ENCODE measurements around the gene CNOT6. TPM values are rescaled to one million over a fixed set of nuclear protein-coding genes. Genes with fewer than 3 reads are reported as not detected.

Gene CNOT6
- total RNA-seq, 1 experiment from 2014 or later, result 48.8 TPM

DNA sequence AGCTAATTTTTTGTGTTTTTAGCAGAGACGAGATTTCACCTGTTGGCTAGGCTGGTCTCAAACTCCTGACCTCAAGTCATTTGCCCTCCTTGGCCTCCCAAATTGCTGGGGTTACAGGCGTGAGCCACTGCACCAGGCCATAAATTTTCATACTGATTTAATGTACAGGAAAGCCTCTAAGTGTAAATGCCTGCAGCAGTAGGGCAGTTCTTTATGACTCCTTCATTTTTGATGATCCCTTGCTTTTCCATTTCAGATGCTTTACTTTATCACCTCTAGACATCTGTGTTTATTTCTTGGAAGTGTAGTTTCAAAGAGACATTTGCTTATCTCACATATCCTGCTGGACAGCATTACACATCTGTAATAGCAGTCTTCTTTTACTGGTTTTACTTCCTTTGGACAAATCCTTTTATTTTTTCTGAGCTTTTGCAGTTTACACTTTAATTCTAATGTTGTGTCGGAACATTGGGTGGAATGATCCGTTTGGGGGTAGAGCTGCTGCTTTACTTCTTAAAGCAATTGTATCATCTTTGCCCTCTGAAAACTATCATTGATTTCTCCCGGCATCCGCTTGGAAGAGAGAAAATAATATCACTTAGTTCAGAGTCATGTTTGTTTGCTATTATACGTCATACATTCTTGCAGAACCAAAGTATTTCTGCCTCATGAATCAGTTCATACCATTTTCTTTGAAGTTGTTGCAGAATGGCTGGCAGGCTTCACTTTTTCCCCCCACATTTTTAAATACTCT, 61.2 kb downstream of the CNOT6 start:
- DNase-seq, result no peak
- no TSS peak for BruUV-seq (replicated peaks)
- peaks cover 20% of the 10 kb centered on the region; the same call in 1 of the 2 replicates for H4K20me1 ChIP-seq (ENCODE audit: insufficient read depth)
- H3K9me2 ChIP-seq (ENCODE audit: insufficient read depth), result no peaks in the 10 kb centered on the region
- H3K4me3 ChIP-seq, result no peak overlapping the region
- CTCF ChIA-PET, result no interaction called here
- H3K4me2 ChIP-seq, result no peak overlapping the region
- intact Hi-C loops (cut with micrococcal nuclease; ENCODE audit: unreplicated experiment), result no loop called here
- H3K79me2 ChIP-seq (ENCODE audit: low read depth), result peaks cover 20% of the 10 kb centered on the region
- TF ChIP-seq, protein P1, sequence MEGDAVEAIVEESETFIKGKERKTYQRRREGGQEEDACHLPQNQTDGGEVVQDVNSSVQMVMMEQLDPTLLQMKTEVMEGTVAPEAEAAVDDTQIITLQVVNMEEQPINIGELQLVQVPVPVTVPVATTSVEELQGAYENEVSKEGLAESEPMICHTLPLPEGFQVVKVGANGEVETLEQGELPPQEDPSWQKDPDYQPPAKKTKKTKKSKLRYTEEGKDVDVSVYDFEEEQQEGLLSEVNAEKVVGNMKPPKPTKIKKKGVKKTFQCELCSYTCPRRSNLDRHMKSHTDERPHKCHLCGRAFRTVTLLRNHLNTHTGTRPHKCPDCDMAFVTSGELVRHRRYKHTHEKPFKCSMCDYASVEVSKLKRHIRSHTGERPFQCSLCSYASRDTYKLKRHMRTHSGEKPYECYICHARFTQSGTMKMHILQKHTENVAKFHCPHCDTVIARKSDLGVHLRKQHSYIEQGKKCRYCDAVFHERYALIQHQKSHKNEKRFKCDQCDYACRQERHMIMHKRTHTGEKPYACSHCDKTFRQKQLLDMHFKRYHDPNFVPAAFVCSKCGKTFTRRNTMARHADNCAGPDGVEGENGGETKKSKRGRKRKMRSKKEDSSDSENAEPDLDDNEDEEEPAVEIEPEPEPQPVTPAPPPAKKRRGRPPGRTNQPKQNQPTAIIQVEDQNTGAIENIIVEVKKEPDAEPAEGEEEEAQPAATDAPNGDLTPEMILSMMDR (conservative IDR thresholded peaks at IDR 0.05), result no peak
- no peak for TF ChIP-seq EZH2 (IDR thresholded peaks at IDR 0.05; ENCODE audit: low read depth)
- no peaks in the 10 kb centered on the region for H3K4me1 ChIP-seq (replicated peaks; ENCODE audit: insufficient read depth)
- H2AFZ ChIP-seq, result no peak overlapping the region
- peaks cover 14% of the 10 kb centered on the region; the same call in 1 of the 2 replicates for H3K36me3 ChIP-seq (ENCODE audit: low read depth)
- H3K9me3 ChIP-seq (ENCODE audit: insufficient read depth, low read depth), result no peaks in the 10 kb centered on the region
- H3K27ac ChIP-seq, result no peak overlapping the region
- H3K27me3 ChIP-seq (ENCODE audit: insufficient read depth, low read depth), result no peaks in the 10 kb centered on the region
- POLR2A ChIA-PET (ENCODE audit: unreplicated experiment), result no interaction called here
- H3F3A ChIP-seq (ENCODE audit: insufficient read depth, low read depth), result no peaks in the 10 kb centered on the region; the same call in 1 of the 2 replicates

DNA sequence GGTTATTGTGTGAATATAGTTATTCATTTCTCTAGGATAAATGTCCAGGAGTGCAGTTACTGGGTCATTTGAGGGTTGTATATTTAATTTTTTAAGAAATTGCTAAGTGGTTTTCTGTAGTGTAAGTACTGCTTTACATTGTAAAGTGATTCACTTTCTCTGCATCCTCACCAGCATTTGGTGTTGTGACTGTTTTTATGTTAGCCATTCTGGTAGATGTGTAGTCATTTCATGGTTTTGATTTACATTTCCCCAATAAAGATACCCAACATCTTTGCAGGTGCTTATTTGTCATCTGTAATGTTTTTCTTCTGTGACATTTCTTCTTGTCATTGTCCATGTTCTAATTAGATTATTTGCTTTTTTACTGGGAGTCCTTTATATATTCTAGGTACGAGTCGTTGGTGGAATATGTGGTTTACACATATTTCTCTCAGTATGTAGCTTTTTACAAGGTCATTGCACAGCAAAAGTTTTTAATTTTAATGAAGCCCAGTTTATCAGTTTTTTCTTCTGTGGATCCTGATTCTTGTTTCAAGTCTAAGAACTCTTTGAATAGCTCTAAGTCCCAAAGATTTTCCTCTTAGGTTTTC, 63.1 kb downstream of the CNOT6 start:
- Histone ChIP-seq H3K36me3 (ENCODE audit: low read depth) (peaks cover 9% of the 10 kb centered on the region; the same call in 1 of the 2 replicates), H4K20me1 (ENCODE audit: insufficient read depth) (peaks cover 25% of the 10 kb centered on the region; the same call in 1 of the 2 replicates)

DNA sequence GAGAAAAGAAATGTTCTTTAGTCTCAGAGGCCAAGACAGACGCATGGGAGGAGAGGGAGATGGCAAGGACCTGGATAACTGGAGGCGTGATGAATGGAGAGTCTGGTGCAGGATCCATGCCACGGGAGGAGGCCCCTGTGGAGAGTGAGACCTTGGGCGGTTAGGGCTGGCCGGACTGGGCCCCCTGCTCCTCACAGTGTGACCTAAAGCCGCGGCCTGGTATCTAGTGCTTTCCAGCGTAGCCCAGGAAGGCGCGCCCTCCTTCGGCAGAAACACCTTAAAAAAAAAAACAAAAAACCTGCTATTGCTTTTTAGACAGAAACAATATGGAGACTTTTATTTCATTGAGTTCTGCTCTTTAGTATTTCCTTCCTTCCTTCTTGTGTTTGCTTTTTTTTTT, 64.1 kb downstream of the CNOT6 start:
- H3K9me2 ChIP-seq (ENCODE audit: insufficient read depth), result no peaks in the 10 kb centered on the region
- CTCF ChIA-PET, result no interaction called here
- peaks cover 35% of the 10 kb centered on the region for H3K79me2 ChIP-seq (ENCODE audit: low read depth)
- no peaks in the 10 kb centered on the region for H3K27me3 ChIP-seq (ENCODE audit: insufficient read depth, low read depth)
- no peak overlapping the region for H2AFZ ChIP-seq
- H3K4me1 ChIP-seq (replicated peaks; ENCODE audit: insufficient read depth), result no peaks in the 10 kb centered on the region
- TF ChIP-seq, protein P1 (conservative IDR thresholded peaks at IDR 0.05), result no peak
- TF ChIP-seq EZH2 (IDR thresholded peaks at IDR 0.05; ENCODE audit: low read depth), result no peak
- no peaks in the 10 kb centered on the region for H3K9me3 ChIP-seq (ENCODE audit: insufficient read depth, low read depth)
- no peak for DNase-seq
- no peak overlapping the region for H3K4me2 ChIP-seq
- POLR2A ChIA-PET (ENCODE audit: unreplicated experiment), result no interaction called here
- intact Hi-C loops (cut with micrococcal nuclease; ENCODE audit: unreplicated experiment), result no loop called here
- no peak overlapping the region for H3K4me3 ChIP-seq
- peaks cover 8% of the 10 kb centered on the region; the same call in 1 of the 2 replicates for H3K36me3 ChIP-seq (ENCODE audit: low read depth)
- H3F3A ChIP-seq (ENCODE audit: insufficient read depth, low read depth), result no peaks in the 10 kb centered on the region
- BruUV-seq (replicated peaks), result no TSS peak
- no peak overlapping the region for H3K27ac ChIP-seq
- peaks cover 25% of the 10 kb centered on the region; the same call in 1 of the 2 replicates for H4K20me1 ChIP-seq (ENCODE audit: insufficient read depth)

More for the DNA sequence above, 63.1 kb downstream of the CNOT6 start:
- H3K4me3 ChIP-seq, result no peak overlapping the region
- TF ChIP-seq, protein P1 (conservative IDR thresholded peaks at IDR 0.05), result no peak
- no peak for TF ChIP-seq EZH2 (IDR thresholded peaks at IDR 0.05; ENCODE audit: low read depth)
- H3F3A ChIP-seq (ENCODE audit: insufficient read depth, low read depth), result no peaks in the 10 kb centered on the region; the same call in 1 of the 2 replicates
- CTCF ChIA-PET, result no interaction called here
- H3K4me1 ChIP-seq (replicated peaks; ENCODE audit: insufficient read depth), result no peaks in the 10 kb centered on the region
- no peak overlapping the region for H3K27ac ChIP-seq
- no peak overlapping the region for H3K4me2 ChIP-seq
- BruUV-seq (replicated peaks), result no TSS peak
- no peaks in the 10 kb centered on the region for H3K9me2 ChIP-seq (ENCODE audit: insufficient read depth)
- intact Hi-C loops (cut with micrococcal nuclease; ENCODE audit: unreplicated experiment), result no loop called here
- peaks cover 35% of the 10 kb centered on the region for H3K79me2 ChIP-seq (ENCODE audit: low read depth)
- no peaks in the 10 kb centered on the region for H3K9me3 ChIP-seq (ENCODE audit: insufficient read depth, low read depth)
- H3K27me3 ChIP-seq (ENCODE audit: insufficient read depth, low read depth), result no peaks in the 10 kb centered on the region
- no peak for DNase-seq
- H2AFZ ChIP-seq, result no peak overlapping the region
- POLR2A ChIA-PET (ENCODE audit: unreplicated experiment), result no interaction called here
